AG09309 (cell line): Measurements from ENCODE around the gene PGC.
A peak's percentile ranks its signal among the peaks of the same experiment; 100 is the strongest.

Experiments
- DNase-seq: peaks from one replicate; pipeline ENCODE4 v3.0.0-alpha.2; 2010; ENCODE audit warnings: low read depth
- H3K4me3 ChIP-seq: 2 replicates; pipeline ENCODE4 v1.5.1; 2011; ENCODE audit warnings: mild to moderate bottlenecking, low read depth, low read length, moderate library complexity; ENCODE audit not compliant: control insufficient read depth
- TF ChIP-seq, protein P1 (sequence below): IDR thresholded peaks from 2 replicates; pipeline ENCODE4 v1.5.1; 2011; ENCODE audit warnings: mild to moderate bottlenecking, low read depth, low read length, inconsistent platforms; ENCODE audit not compliant: insufficient read depth, control insufficient read depth; ENCODE audit errors: missing control alignments

The PGC gene

GRCh38 chr6:41697861-41698781, 49.1 kb downstream of the PGC start:
- TF ChIP-seq, protein P1, sequence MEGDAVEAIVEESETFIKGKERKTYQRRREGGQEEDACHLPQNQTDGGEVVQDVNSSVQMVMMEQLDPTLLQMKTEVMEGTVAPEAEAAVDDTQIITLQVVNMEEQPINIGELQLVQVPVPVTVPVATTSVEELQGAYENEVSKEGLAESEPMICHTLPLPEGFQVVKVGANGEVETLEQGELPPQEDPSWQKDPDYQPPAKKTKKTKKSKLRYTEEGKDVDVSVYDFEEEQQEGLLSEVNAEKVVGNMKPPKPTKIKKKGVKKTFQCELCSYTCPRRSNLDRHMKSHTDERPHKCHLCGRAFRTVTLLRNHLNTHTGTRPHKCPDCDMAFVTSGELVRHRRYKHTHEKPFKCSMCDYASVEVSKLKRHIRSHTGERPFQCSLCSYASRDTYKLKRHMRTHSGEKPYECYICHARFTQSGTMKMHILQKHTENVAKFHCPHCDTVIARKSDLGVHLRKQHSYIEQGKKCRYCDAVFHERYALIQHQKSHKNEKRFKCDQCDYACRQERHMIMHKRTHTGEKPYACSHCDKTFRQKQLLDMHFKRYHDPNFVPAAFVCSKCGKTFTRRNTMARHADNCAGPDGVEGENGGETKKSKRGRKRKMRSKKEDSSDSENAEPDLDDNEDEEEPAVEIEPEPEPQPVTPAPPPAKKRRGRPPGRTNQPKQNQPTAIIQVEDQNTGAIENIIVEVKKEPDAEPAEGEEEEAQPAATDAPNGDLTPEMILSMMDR: no peak
- DNase-seq: peak; percentile 87
- no peak overlapping the region; the same call in 1 of the 2 replicates for H3K4me3 ChIP-seq

DNA sequence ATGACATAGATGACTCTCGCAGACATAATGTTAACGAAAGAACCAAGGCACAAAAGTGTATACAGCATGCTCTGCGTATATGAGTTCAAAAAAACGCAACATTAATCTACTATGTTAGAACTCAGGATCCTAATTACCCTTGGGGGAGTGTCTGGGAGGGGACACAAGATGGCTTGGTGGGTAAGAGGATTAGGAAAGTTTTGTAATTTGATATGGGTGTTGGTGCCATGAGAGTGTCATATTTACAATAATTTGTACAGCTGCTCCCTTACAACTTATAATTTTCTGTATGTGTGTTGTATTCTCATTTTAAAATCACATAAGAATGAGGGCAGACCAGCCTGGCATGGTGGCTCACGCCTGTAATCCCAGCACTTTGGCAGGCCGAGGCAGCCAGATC, 50.4 kb downstream of the PGC start:
- DNase-seq: no peak
- TF ChIP-seq, protein P1: no peak

DNA sequence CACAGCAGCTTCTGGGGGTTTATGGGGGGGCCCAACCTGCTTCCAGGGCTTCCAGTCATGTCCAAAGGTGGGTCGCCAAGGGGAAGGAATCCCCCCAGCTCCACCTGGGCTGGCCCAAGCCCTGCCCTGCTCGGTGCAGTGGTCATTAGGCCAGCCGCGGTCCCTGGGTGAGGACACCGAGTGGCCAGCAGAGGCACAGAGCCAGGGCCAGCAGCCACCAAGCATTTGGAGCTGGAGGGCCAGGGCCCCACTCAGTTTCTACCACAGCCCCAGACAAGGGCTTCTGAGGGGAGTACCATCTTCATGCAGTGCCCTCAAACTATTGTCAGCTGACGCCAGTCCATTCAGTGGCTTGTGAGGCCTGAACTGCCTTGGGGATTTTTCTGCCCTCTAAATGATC, 51.4 kb downstream of the PGC start:
- no peak overlapping the region for H3K4me3 ChIP-seq
- TF ChIP-seq, protein P1: no peak
- DNase-seq: no peak

More for the DNA sequence above, 50.4 kb downstream of the PGC start:
- no peak overlapping the region for H3K4me3 ChIP-seq

DNA sequence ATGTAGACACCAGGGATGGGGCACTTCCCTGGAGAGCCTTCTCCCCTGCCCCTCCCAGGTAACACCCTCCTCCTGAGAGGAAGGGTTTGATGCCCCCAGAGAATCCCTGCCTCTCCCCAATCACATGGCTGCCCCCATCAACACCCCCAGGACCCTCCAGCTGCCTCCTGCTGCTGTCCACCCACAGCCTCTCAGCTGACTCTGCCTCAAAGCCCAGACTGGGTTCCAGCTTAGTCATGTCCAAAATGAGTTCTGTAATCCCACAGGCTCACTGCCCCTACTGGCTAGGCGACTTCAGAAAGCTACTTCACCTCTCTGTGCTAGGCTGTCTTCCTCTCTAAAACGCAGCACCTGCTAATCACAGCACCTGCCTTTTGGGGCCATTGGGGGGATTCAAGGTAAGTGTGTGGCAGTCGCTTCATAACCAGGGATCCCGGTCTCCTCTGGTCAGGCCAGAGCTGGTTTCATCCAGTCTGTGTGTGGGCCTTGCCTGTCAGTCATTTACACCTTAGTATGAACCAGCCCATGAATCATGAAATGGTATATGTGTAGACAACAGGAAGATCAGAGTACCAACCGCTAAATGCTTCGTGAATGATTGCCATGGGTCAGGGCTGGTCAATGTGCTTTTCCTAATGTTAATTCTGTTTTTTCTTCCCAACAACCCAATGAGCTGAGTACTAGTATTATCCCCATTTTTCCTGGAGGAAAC, 52.2 kb downstream of the PGC start:
- H3K4me3 ChIP-seq: no peak overlapping the region
- no peak for DNase-seq
- TF ChIP-seq, protein P1: no peak

- TF ChIP-seq, protein P1: no peak
- DNase-seq: no peak
- no peak overlapping the region for H3K4me3 ChIP-seq
Observed at GRCh38 chr6:41693281-41694240, 53.6 kb downstream of the PGC start.

- no peak for DNase-seq
- TF ChIP-seq, protein P1: no peak
- H3K4me3 ChIP-seq: no peak overlapping the region
Observed at GRCh38 chr6:41692730-41693129, 54.5 kb downstream of the PGC start.
